Fibroblast of pulmonary artery (primary cell): ENCODE results near the gene RTF2.

Experiments used
- DNase-seq: peaks from one replicate; pipeline ENCODE4 v3.0.0-alpha.2; 2010; ENCODE audit warnings: low read depth
- H3K4me3 ChIP-seq: replicated peaks from 2 replicates; pipeline ENCODE4 v1.5.1; 2011; ENCODE audit warnings: low read depth, mild to moderate bottlenecking, control low read depth, low read length, moderate library complexity
- CTCF ChIP-seq: IDR thresholded peaks from 2 replicates; pipeline ENCODE4 v1.5.1; 2011; ENCODE audit warnings: mild to moderate bottlenecking, control low read depth, low read length, inconsistent platforms; ENCODE audit errors: missing control alignments

RTF2 gene

GRCh38 chr20:56468316-56469076, at the start of gene RTF2:
Gene RTF2 (plus strand): TSS chr20:56468627. CDS start chr20:56468698, 71 bp downstream.
- TF ChIP-seq CTCF, result no peak
- peak; percentile 98 for DNase-seq
- H3K4me3 ChIP-seq, result peak within 1 kb of the TSS; percentile 85

- DNase-seq, result no peak
- no peak overlapping the region for H3K4me3 ChIP-seq
- TF ChIP-seq CTCF, result no peak
Measured at GRCh38 chr20:56420028-56420427, 48.4 kb upstream of the RTF2 start.

GRCh38 chr20:56420940-56421688, 47.3 kb upstream of the RTF2 start:
- DNase-seq, result no peak
- no peak overlapping the region for H3K4me3 ChIP-seq
- TF ChIP-seq CTCF, result no peak

- peak; percentile 80 for DNase-seq
- no peak overlapping the region for H3K4me3 ChIP-seq
- peak; percentile 24 for TF ChIP-seq CTCF
Measured at GRCh38 chr20:56422076-56422823, 46.2 kb upstream of the RTF2 start.

GRCh38 chr20:56422824-56423189, 45.6 kb upstream of the RTF2 start:
- DNase-seq, result peak; percentile 66
- TF ChIP-seq CTCF, result no peak
- no peak overlapping the region for H3K4me3 ChIP-seq

GRCh38 chr20:56423211-56423610, 45.2 kb upstream of the RTF2 start:
- no peak overlapping the region for H3K4me3 ChIP-seq
- no peak for DNase-seq
- no peak for TF ChIP-seq CTCF
